Measurements from ENCODE around the gene TOR1B.

Gene TOR1B

GRCh38 chr9:129853614-129854013 lies 50.6 kb downstream of the TOR1B start:
- no peak for DNase-seq (ENCODE audit: low read depth)
- TF ChIP-seq CTCF (IDR thresholded peaks at IDR 0.05; ENCODE audit: low read depth, low read length, missing control alignments): no peak

GRCh38 chr9:129854588-129855110 lies 51.7 kb downstream of the TOR1B start:
- TF ChIP-seq CTCF (IDR thresholded peaks at IDR 0.05; ENCODE audit: low read depth, low read length, missing control alignments): no peak
- DNase-seq (ENCODE audit: low read depth): no peak
- H3K4me3 ChIP-seq (ENCODE audit: low read depth, low read length): no peak overlapping the region

More at GRCh38 chr9:129853614-129854013, 50.6 kb downstream of the TOR1B start:
- H3K4me3 ChIP-seq (ENCODE audit: low read depth, low read length): no peak overlapping the region

- TF ChIP-seq CTCF (IDR thresholded peaks at IDR 0.05; ENCODE audit: low read depth, low read length, missing control alignments): no peak
- H3K4me3 ChIP-seq (ENCODE audit: low read depth, low read length): no peak overlapping the region
- no peak for DNase-seq (ENCODE audit: low read depth)
Measured at GRCh38 chr9:129857207-129857606, 54.2 kb downstream of the TOR1B start.

GRCh38 chr9:129858167-129858962 lies 55.4 kb downstream of the TOR1B start:
- no peak for TF ChIP-seq CTCF (IDR thresholded peaks at IDR 0.05; ENCODE audit: low read depth, low read length, missing control alignments)
- DNase-seq (ENCODE audit: low read depth): no peak

More at GRCh38 chr9:129858167-129858962, 55.4 kb downstream of the TOR1B start:
- no peak overlapping the region for H3K4me3 ChIP-seq (ENCODE audit: low read depth, low read length)
